GM18498 (cell line): ENCODE results near the gene RFX3.
A peak's percentile ranks its signal among the peaks of the same experiment; 100 is the strongest.

Experiments
- ATAC-seq: cut with Tn5 transposase; IDR thresholded peaks from one replicate; pipeline ENCODE4 v1.9.1; 2021; ENCODE audit warnings: mild to moderate bottlenecking, moderate library complexity; ENCODE audit not compliant: unreplicated experiment

RFX3 gene

DNA sequence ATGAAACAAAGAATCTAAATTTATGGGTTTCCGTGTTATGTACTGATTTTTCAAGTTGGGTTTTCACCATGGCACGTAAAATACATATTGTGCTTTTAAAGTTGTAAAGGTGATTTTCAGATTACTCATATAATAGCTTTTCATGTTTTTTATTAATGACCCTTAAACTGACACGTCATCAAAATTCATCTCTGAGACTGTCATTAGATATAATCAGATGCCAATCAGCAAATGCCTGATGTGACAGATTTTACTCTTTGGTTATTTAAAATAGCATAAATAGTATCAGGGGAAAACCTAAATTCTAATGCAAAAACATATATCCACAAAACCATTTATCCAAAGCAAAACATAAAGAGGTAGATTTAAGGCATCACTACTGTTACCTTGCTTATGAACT, 11.0 kb downstream of the RFX3 start:
- ATAC-seq: no peak

DNA sequence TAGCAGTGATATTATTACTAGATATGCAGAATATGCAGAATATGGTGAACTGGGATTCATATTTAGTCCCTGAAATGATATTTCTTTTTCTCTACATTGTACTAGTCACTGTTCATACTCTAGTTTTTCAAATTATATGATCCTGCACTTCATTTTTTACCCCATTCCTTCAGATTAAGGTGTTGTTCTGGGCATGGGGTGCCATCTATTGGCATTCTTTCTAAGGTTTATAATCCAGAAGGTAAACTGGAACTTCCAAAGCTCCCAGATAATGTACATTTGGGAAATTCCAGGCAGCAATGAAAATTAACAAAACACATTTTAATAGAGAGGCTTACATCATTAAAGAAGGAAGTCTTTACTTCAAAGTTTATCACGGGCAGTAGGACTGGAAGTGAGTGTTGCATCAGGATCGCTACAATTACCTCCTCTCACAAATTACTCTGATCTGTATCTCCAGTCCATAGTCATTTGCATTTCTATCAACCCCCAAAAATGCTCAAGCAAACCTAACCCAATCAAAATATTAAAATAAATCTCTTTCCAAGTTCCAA, 12.5 kb downstream of the RFX3 start:
- no peak for ATAC-seq

DNA sequence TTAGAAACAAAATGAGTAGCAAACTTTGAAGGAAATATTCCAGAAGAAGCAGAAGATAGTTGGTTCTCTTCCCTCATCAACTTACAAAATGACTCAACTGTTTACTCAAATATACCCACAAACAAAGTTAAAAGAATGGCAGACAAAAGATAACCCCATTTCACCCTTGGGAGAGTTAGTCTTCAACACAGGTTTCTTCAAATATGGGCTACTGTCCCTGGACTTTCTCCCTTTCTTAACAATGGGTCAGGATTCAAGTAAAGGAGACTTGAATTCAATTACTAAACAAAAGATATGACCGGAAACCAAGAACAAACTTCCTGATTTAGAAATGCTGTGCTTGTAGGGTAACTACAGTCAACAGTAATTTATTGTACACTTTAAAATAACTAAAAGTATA, 14.2 kb downstream of the RFX3 start:
- ATAC-seq: no peak

DNA sequence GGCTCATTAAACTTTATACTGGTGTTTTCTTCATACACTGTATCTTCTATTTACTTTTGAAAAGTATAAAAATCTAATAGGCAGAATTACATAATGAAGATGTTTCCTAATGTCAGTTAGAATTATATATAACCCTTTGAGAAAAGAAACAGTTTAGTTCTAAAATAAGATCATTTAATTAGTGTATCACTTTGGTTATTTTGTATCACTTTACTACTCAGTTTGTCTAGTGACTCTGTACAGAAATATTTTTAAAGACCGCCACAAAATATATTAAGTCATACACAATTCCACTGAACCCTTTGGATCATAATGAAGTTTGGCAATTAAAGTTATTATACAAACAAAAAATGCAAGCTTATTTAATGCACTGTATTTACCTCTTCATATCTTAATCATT, 15.0 kb downstream of the RFX3 start:
- no peak for ATAC-seq

DNA sequence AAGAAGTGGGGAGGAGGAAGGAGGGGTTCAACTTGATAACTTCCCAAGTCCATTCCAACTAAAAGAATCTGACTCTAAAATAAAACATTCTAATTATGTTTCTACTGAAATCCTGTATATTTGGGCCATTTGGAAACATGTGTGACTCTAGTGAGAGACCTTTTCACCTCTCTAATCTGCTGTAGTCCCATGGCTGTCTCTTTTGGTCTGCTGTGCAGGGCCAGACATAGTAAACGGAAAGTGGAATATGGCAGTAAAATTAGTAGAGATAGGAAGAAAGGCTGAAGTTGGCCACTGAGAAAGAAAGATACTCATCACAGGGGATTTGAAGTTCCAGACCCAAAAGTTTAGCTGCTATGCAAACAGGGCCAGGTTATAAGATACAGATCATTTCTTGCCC, 15.9 kb downstream of the RFX3 start:
- no peak for ATAC-seq

DNA sequence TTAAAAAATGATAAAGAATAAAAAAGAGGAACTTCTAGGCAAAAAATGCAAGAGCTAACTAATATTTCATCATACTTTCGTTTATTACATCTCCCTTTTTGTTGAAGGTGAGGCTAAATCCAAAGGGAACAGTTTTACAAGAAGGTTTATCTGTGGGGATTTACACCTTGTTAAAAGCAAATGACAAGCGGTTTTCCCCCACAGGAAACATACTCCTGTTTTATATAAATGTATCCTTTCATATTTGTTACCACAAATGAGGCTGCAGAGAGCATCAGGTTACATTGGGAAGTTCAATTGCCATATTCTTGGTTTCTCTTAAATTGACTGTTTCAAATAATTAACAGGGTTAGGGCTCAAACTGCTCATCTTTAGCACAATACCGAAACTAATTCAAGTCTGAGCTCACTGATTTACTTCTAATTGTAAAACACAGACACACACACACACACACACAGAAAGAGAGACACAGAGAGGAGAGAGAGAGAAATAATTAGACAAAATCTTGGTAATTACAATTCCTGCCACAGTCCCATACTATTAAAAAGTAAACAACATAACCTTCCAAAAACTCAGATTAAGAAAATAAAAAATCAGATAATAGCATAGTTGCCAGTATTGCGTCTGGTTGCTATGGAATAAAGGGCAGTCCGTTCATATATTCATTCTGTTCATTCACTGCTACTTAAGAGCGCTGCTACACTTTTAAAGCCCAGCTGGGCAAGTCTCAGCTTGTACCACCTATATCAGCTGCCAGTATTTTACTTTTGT, 17.1 kb downstream of the RFX3 start:
- peak; percentile 48 for ATAC-seq

DNA sequence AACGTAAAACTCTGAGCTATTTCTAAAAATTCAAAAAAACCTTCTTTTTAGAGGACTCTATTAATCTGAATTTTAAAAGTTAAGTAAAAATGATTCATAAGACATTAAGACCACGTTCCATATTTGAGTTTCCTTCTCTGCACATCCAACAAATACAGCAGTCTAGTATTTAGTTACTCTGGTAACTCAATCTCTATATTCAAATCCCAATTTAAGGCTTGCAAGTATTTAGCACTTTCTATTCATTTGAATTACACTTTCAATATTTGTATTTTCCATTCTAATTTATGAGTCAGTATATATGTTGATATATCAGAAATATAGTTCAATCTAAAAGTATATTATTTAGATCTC, 17.7 kb downstream of the RFX3 start:
- peak; percentile 29 for ATAC-seq

DNA sequence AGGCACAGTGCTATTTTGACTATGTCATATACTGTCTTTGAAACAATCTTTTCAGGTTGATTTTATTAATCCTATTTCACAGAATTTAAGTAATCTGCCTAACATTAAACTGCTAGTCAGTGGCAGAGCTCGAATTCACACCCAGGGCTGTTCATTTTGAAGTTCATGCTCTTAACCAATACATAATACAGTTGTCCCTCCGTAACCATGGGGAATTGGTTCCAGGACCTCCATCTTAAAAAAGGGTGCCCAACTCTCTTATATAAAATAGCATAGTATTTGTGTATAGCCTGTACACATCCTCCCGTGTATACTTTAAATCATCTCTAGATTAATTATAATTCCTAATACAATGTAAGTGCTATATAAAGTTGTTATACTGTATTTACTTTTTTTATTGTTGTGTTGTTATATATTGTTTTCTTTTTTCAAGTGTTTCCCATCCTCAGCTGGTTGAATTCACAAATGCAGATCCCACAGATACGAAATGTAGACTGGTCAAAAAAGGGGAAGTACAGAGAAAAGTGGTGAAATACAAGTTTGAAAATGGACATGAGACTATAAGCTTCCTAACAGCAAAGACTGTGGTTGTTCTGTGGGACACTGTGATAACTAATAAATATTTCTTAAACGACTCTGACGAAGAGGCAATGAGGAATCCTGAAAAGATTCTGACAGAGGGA, 18.3 kb downstream of the RFX3 start:
- ATAC-seq: peak; percentile 67

DNA sequence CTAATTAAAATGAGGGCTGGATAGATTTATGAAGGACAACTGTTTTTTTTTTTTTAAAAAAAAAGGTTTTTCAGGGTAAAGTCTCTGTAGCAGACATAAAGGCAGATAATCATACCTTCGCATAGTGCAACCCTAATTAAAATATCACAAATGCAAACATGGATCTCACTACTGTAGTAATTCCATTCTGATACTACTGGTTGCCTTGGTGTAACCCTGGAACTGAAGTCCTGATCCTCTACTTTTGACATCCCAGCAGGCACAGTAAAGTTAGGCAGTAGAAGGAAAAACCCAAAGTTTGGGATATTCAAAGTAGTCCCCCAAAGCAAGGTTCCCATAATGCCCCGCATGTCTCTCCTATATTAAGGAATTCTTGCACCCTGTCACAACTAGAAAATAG, 19.6 kb downstream of the RFX3 start:
- no peak for ATAC-seq

DNA sequence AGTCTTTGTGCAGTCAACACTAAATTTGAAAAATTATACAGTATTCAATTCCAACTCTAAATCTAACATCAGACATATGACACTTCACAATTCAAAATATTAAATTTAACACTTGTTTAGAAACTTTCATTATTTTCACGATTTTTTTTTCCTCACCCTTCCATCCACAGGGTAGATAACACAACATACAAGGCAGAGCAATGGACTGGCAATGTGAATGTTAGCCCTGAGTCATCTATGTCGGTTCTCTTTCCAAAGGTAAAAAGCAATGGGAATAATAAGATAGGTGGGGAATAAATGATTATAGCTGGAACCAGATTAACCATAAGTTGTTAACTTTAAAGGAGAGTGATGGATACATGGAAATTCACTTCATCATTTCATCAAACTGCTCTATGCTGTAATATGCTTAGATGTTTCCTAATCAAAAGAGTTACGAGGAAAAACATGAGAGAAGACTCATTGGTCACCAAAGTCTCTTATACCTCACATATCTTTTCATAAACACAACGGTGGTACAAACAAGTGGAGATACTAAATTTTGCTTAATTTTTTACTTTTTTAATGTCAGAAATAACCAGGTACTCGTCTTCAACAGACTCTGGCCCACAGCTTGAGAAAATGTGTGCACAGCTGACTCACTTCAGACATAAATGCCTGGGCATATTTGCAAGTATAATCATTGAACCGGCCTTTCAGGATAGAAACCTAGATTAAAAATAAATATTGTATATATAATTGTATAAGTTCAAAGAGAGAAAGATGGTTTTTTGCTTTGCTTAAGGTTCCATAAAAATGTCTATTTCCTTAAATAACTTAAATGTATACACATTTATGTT, 23.0 kb downstream of the RFX3 start:
- ATAC-seq: no peak

DNA sequence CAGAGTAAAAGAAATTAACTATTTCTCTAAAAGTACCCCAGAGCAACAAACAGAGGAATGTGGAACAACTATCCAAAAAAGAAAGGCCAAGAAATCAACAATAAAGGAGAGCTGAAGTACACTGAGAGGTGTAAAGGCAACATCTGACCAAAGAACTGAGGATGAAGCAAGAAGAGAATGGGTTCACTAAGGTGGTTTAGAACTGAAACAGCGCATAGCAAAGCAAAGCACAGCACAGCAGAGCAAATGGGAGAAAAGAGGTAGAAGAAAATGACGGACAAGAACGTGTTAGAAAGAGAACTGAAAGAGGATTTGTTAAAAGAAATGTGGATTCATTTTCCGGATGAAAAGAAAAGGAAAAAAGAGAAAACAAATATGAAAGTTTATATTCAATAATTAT, 25.8 kb downstream of the RFX3 start:
- ATAC-seq: peak; percentile 70

DNA sequence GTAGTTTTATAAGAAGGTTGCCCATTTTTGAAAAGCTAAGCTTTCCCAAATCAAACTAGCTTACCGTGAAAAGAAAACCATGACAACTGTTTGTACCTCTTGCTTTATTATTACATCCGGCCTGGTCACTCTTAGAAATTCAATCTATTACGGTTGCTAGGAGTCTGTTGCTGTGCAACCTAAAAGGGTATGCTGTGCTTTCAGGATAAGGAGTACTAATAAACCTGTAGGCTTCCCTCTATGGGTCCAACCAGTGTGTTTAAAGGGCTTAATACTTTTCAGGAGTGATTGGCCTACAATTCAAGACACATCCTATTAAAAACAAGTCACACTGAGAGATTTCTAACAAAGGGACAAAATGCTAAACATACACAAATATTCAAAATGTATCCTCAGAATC, 27.1 kb downstream of the RFX3 start:
- no peak for ATAC-seq

DNA sequence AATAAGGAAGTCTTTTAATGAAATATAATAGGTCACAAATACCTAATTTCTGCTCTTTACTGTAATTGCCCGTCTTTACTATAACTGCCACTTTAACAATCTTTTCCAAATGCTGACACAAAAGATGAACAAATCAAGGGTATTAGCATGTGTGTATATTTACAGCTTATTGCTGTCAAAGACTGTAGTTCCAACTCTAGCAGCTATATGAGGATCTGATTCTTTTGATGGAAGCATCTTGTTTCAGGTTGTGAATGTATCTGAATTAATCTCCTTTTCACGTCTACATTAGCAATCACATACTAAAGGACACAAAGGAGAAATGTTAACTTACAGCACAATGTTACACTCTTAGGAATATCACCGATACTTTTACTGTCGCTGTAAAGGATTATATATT, 27.9 kb downstream of the RFX3 start:
- no peak for ATAC-seq

DNA sequence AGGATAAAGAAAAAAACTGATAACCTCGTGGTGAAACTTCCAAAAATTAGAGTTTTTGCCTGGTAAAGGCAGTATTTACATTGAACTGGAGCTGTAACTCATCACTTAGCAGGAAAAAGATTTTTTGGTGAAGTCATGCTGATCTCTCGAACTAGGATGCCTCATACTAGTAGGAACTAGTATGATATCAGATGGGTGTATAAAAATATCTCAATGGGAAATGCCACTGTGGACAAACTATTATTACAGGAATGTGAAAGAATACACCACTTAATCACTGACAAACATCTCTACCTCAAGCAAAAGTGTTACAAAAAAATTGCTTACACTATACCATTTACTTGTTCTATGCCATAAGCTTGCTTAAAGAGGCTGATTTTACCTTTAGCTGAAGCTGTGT, 28.4 kb downstream of the RFX3 start:
- no peak for ATAC-seq

DNA sequence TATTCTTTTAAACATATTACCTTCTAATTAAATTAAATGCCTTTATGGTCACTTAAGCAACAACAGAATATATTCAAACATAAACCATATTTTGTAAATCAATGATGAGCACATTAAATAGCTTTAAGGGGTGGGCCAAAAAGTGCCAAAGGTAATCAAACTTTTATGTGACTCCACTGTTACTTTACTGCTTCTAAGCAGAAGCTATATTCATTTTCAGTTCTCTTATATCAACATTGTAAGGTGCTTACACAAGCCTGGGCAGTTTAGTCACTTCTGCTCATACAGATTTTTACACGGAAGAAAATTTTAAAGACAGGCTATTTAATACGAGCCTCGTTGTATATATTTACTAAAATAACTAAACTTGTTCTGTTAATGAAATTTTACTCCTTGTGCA, 29.9 kb downstream of the RFX3 start:
- ATAC-seq: no peak

DNA sequence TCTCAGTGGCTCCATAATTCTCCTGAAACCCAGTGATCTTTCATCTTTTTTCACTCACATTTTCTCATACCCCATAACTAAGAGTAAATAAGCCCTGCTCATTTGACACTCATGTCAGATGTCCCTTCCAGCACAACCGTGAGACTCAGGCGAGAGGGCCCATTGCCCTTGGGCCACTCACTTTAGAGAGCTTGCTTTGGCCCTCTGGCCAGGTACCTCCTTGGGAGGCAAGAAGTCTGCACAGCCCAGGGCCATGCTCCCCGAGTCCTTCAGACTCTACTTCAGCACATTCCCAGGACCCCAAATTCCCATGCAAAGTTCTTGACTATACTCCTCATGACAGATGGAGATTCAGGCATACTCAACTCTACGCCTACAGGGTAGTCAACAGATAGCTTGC, 33.6 kb downstream of the RFX3 start:
- ATAC-seq: no peak

DNA sequence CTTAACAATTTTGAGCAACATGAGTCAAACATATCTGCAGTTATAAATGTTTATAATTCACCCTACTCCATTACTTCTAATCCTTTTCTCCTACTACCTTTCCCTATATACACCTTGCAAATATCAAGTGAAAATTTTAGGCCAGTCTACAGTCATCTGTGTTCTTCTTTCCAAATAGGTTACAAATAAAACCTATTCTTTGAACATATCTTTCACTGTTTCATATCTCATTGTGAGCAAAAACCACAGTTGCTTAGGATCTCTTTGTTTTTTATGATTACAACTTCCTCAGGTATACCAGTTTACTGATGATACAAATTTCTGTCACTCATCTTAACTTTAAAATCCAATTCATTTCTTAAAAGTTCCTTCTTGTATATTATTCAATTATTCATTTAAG, 34.4 kb downstream of the RFX3 start:
- no peak for ATAC-seq

DNA sequence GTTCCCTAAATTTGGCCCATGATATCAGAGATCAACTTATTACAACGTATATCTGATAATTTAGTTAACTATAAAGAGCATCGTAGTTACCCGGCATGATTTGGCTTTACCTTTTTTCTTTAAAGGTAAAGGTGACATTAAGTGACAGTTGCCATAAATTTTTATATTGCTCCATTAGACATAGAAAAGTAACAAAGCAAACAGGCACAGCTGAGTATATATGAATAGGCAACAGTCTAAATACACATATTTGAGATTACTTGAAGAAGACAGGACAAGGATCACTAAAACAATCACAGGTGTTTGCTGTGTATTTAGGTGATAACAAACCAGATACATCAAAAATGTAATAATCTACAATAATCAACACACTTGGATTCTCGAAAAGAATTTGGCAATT, 34.8 kb downstream of the RFX3 start:
- ATAC-seq: no peak

DNA sequence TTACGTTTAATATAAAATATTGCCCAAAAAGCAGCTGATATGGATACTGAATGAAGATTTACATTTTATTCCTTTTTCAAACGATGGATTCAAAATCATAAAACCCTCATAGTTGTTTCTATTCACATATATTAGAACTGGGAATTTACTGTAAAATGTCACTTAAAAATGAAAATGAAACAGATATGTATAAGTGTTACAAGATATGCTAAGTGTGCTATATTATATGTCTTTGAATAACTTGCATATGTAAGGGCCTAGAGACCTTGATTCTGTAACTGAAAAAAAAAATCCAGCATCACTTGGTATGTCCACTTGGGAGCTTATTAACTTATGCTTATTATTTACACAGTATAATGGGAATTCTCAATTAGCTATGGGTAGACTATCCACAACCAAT, 43.2 kb downstream of the RFX3 start:
- ATAC-seq: no peak

DNA sequence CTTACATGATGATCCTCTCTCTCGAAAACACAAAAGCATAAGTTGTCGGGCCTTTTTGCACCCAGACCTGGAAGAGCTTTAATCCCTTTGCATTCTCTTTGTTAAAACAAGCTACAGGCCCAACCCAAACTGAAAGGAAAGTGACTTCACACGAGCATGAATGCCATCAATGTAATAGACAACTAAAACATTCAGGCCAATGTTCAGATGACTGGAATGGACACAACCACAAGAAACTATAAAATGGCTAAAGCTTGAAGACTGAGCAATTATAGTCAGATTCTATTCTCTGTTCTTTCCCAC, 45.5 kb downstream of the RFX3 start:
- no peak for ATAC-seq

DNA sequence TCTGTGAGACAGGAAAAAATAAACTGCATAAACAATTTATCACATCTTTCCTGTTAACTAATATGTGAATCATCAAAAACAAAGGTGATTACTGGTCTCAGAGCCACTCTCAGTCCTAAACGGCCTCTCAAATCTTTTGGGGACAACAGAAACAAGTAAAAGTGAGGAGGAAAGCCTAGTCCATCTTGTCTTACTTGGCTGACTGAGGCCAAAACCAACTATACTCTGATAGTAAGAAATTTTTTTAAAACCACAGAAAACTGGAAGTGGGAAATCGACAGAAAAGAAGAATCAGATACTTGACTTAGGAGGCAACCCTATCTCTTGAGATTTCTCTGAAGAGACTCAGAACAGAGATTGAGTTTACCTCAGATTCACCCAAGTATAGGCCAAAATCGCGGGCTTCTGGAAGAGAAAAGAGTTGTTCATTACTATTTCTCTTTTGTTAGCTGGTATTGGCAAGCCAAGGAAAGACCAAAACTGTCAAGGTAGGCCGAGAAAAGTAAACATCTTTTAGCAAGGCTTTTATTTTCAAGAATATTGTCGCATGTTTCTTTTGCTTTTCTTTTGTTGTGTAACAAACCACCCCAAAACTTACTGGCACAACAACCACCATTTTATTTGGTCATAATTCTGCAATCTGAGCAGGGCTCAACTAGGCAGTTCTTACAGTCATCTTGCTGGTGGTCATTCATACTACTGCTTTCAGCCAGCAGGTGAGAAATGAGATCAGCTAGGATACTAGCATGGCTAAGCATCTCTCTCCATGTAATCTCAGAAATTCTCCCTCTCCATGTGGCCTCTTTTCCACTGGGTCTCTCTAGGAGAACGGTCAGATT, 46.1 kb downstream of the RFX3 start:
- peak; percentile 52 for ATAC-seq
